Measurements from ENCODE around the gene TCF12.

TCF12 gene

DNA sequence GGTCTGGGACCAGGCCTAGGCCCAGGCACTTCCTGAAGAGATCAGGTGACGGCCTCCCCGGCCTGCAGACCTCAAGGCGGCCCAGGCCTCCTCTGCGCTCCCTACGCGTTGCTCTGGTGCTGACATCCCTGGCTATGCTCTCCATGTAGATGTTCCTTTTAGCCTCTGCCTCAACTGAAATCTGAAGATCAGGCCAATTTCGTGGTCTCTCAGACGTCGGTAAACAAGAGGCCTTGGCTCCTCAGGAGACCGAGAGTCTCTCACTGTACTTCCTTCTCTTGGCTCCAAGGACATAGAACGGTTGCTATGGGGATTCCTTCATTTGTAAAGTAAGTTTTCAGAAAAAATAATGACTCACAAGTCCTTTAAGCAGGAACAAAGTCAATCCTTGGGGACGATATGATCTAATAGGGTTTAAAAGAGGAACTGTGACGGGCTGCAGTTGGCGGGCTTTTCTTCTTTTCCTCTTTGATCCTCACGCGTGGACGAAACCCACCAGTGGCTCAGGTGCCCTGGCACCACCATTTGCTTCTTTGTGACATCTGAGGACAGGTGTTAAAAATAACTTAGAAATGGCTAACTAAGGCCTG is 402.3 kb downstream of the TCF12 start:
- FAIRE-seq (no peak), DNase-seq (ENCODE audit: insufficient read length, low spot score) (no peak)
- TF ChIP-seq, protein P1, sequence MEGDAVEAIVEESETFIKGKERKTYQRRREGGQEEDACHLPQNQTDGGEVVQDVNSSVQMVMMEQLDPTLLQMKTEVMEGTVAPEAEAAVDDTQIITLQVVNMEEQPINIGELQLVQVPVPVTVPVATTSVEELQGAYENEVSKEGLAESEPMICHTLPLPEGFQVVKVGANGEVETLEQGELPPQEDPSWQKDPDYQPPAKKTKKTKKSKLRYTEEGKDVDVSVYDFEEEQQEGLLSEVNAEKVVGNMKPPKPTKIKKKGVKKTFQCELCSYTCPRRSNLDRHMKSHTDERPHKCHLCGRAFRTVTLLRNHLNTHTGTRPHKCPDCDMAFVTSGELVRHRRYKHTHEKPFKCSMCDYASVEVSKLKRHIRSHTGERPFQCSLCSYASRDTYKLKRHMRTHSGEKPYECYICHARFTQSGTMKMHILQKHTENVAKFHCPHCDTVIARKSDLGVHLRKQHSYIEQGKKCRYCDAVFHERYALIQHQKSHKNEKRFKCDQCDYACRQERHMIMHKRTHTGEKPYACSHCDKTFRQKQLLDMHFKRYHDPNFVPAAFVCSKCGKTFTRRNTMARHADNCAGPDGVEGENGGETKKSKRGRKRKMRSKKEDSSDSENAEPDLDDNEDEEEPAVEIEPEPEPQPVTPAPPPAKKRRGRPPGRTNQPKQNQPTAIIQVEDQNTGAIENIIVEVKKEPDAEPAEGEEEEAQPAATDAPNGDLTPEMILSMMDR (IDR thresholded peaks at IDR 0.05; ENCODE audit: insufficient read depth, missing control alignments), result no peak

DNA sequence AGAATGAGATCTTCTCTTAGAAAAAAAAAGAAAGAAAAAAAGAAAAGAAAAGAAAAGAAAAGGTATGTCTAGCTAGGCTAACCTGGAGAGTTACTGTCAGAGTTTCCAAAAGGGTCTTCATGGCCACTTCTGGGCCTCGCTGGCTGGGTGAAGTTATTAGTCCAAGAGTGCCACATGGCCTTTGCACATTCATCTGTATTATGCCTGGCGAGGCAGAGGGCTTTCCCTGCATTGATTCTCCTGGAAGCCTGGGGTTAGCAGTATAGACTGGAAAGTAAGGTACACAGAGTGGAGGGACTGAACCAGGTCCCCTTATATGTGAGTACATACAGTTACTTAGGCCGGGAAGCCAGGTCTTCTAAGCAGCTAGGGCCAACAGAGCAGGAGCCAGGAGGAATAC is 403.0 kb downstream of the TCF12 start:
- TF ChIP-seq, protein P1 (IDR thresholded peaks at IDR 0.05; ENCODE audit: insufficient read depth, missing control alignments), result no peak
- no peak for DNase-seq (ENCODE audit: insufficient read length, low spot score)
- FAIRE-seq, result no peak

DNA sequence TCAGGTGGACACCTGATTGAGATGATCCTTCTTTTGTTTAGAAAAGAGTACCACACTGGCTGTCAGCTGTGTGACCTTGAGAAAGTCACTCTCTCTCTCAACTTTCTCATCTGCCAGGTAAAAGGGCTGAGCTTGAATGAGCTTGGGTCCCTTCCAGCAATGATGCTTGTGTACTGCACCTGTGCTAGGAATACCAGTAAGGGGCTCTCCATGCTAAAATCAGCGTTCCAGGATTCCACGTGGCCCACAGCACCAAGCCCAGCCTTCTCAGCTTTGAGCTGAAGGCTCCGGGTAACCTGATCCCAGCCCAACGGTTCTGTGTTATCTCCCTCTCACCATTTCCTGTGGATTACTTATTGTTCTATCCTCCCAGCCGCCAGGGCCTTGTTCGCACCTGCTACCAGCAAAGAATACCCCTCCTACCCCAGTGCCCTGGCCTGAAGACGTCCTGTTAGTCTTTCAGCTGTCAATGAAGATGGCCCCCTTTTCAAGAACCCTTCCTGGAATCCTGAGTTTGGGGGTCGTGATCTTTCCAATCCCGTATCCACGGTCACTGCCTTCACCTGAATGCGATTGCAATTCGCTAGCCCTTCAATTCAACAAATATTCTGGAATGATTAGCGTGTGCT is 403.6 kb downstream of the TCF12 start:
- no peak for DNase-seq (ENCODE audit: insufficient read length, low spot score)
- FAIRE-seq, result no peak
- TF ChIP-seq, protein P1 (IDR thresholded peaks at IDR 0.05; ENCODE audit: insufficient read depth, missing control alignments), result no peak

DNA sequence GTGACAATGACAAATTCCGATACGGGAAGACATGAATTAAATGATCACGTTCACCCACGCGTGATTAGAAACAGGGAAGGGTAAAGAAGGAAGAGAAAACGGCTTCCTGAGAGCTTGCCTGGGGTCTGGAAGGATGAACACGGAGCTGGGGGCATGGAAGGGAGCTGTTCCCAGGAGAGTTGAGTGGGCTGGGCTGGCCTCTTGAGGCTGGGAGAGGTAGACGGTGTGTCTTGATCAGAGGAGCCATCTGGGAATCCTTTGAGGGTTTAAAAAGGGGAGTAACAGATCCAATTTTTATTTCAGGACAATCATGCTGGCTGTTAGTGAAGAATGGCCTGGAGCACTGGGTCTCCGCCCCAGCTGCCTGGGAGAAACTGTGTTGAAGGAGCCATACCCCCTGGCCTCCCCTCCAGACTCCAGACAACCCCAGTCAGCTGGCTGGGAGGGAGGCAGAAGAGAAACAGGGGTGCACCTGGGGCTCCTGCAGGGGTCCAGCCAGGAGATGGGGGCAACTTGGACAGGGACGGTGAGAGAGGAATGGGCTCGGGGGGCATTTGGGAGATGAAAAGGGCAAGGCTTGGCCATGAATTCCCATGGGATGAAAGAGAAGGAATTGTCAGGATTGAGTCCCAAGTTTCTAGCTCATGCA is 404.3 kb downstream of the TCF12 start:
- TF ChIP-seq, protein P1 (IDR thresholded peaks at IDR 0.05; ENCODE audit: insufficient read depth, missing control alignments), result no peak
- DNase-seq (ENCODE audit: insufficient read length, low spot score) (no peak), FAIRE-seq (no peak)

DNA sequence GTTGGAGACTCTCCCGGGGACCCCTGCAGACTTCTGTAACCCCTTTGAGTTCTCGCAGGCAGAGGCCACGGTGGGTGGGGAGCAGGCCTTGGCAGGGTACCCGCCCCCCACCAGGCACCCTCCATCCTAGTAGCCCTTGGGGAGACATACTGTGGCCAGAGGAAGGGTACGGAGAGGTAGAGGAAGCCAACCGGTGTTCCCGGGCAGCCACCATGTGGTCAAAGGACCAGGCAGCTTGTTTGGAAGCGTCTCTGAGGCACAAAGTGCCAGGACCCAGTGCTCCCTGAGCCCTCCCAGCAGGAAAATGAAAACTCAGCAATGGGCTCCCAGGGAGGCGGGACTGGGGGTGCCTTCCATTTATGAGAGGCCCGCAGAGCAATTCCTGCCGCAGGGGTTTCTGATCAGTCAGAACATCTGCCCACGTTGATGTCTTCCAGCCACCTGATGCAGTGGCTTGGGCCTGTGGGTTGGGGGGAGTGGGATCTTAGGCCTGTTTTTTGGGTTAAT is 404.9 kb downstream of the TCF12 start:
- no peak for DNase-seq (ENCODE audit: insufficient read length, low spot score)
- no peak for FAIRE-seq

DNA sequence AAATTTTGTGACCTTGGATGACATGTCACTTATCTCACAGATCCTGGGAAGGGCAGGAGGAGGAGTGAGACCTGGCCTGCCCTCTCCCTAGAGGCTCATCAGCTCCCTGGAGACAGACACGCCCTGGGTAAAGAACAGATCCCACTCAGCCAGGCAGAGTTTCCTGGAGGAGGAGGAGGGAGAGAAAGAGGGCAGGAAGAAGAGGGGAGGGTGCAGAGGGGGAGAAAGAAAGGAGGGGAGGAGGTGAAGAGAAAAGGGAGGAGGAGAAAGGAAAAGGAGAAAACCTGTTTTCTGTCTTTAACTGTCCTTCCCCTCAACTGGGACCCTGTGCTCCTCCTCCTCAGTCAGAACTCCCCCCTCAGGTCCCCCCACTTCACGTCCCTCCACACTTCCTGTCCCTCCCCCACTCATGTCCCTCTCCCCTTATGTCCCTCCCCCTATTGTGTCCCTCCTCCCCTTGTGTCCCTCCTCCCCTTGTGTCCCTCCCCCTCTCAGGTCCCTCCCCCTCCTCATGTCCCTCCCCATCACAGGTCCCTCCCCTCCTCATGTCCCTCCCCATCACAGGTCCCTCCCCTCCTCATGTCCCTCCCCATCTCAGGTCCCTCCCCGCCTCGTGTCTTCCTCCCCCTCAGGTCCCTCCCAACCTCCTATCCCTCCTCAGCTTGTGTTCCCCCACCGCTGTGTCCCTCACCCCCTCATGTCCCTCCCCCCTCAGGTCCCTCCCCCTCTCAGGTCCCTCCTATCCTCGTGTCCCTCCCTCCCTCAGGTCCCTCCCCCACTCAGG is 405.6 kb downstream of the TCF12 start:
- no peak for DNase-seq (ENCODE audit: insufficient read length, low spot score)
- FAIRE-seq, result no peak
- TF ChIP-seq, protein P1 (IDR thresholded peaks at IDR 0.05; ENCODE audit: insufficient read depth, missing control alignments), result no peak

More for the DNA sequence above, 404.9 kb downstream of the TCF12 start:
- TF ChIP-seq, protein P1 (IDR thresholded peaks at IDR 0.05; ENCODE audit: insufficient read depth, missing control alignments), result no peak
